ENCODE measurements around the gene CD82.

CD82 gene

DNA sequence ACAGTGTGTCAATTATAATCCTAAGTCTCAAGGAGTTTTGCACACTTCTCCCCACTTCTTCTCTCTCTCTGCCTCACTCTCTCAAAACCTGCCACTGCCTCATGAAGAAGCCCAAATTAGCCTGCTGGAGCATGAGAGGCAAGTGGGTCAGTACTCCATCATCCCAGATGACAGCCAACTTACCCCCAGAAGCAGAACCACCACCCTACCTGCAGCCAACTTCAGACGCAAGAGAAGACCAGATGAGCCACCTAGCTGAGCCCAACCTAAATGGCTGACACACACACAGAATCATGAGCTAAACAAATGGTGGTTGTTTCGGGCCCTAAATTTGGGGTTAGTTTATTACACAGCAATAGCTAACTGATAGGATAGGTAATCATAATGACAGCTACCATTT, 61.2 kb downstream of the CD82 start:
- Histone ChIP-seq H3K27me3 (no peaks in the 10 kb centered on the region), H3K36me3 (peaks cover 5% of the 10 kb centered on the region)
- TF ChIP-seq, protein P1, sequence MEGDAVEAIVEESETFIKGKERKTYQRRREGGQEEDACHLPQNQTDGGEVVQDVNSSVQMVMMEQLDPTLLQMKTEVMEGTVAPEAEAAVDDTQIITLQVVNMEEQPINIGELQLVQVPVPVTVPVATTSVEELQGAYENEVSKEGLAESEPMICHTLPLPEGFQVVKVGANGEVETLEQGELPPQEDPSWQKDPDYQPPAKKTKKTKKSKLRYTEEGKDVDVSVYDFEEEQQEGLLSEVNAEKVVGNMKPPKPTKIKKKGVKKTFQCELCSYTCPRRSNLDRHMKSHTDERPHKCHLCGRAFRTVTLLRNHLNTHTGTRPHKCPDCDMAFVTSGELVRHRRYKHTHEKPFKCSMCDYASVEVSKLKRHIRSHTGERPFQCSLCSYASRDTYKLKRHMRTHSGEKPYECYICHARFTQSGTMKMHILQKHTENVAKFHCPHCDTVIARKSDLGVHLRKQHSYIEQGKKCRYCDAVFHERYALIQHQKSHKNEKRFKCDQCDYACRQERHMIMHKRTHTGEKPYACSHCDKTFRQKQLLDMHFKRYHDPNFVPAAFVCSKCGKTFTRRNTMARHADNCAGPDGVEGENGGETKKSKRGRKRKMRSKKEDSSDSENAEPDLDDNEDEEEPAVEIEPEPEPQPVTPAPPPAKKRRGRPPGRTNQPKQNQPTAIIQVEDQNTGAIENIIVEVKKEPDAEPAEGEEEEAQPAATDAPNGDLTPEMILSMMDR (IDR thresholded peaks at IDR 0.05): no peak

DNA sequence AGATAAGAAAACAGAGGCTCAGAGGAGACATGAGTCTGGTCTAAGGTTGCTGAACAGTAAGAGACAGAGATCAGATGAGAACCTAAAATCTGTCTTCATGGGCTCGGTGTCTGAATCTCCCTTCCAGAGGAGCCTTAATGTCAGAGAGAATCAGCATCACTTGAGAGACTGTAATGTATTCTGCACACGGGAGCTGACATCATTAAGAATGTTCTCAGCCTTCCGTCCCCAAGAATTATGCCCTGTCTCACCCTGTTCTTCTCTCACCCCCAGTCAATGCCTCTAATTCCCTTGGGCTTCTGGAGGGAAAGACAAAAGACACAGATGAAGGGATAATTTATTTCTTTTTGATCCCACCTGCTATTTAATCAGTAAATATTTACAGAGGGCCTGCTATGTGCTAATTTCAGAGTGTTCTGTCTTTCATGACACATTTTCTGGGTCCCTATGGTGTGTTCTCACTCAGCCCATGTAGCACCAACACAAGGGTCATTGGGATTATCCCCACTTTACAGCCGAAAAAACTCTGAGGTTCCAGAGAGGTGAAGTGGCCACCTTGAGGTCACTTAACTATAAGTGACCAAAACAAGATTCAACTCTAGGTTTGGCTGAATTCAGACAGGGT, 61.8 kb downstream of the CD82 start:
- no peak overlapping the region for H3K27ac ChIP-seq
- TF ChIP-seq, protein P1 (IDR thresholded peaks at IDR 0.05): no peak

More for the DNA sequence above, 61.2 kb downstream of the CD82 start:
- H3K9me3 ChIP-seq: no peaks in the 10 kb centered on the region
- no peak overlapping the region for H3K4me3 ChIP-seq (ENCODE audit: low read depth in 1 of 2, low read length in 1 of 2)
- peak overlapping the region; percentile 35 for H3K27ac ChIP-seq
- peaks cover 66 to 68% of the 10 kb centered on the region in 2 experiments for H3K4me1 ChIP-seq (ENCODE audit: control insufficient read depth in 1 of 2, insufficient read depth in 1 of 2, low read depth in 1 of 2, low read length in 1 of 2)

DNA sequence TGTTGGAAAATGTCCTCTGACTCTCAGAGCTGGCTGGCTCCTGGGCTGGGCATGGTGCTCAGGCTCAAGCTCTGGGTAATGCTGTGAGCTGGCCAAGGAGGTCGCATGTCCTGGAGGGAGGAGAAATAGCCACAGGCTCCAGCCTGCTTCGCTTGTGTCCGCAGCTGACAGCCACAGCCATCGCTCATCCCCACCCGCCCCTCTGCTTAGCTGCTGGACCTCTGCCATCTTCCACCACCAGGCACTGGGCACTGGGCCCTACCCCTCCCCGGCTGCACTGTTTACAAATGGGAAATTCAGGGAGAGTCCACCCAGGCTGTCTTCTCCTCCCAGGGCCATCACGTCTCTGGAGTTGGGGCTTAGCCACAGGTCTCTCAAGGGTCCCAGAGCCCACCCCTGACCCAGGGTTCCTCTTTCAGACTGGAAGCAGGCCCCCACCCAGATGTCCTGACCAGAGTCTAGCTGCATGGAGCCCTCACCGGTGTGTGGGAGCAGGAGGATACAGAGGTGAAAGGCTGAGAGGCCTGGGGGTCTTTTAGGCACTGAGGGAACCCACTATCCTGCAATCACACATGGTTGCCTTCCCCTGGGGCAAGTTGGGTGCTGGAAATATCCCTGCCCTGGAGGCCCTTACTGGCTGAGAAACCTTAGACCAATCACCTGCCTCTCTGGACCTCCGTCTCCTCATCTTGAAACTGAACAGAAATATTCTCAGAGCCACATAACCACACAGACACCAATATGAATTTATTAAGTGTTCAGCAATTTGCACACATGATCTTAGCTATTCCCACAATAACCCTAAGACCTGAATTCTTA, 62.7 kb downstream of the CD82 start:
- Histone ChIP-seq H3K4me3 (ENCODE audit: low read depth in 1 of 2, low read length in 1 of 2) (no peak overlapping the region), H3K27me3 (no peaks in the 10 kb centered on the region), H3K36me3 (no peaks in the 10 kb centered on the region), H3K27ac (no peak overlapping the region), H3K4me1 (ENCODE audit: control insufficient read depth in 1 of 2, insufficient read depth in 1 of 2, low read depth in 1 of 2, low read length in 1 of 2) (peaks cover 53 to 56% of the 10 kb centered on the region in 2 experiments), H3K9me3 (no peaks in the 10 kb centered on the region)
- TF ChIP-seq, protein P1 (IDR thresholded peaks at IDR 0.05): no peak

More for the DNA sequence above, 61.8 kb downstream of the CD82 start:
- no peaks in the 10 kb centered on the region for H3K9me3 ChIP-seq
- H3K4me3 ChIP-seq (ENCODE audit: low read depth in 1 of 2, low read length in 1 of 2): no peak overlapping the region
- no peaks in the 10 kb centered on the region for H3K27me3 ChIP-seq
- peaks cover 1% of the 10 kb centered on the region for H3K36me3 ChIP-seq
- peaks cover 60 to 62% of the 10 kb centered on the region in 2 experiments for H3K4me1 ChIP-seq (ENCODE audit: control insufficient read depth in 1 of 2, insufficient read depth in 1 of 2, low read depth in 1 of 2, low read length in 1 of 2)

DNA sequence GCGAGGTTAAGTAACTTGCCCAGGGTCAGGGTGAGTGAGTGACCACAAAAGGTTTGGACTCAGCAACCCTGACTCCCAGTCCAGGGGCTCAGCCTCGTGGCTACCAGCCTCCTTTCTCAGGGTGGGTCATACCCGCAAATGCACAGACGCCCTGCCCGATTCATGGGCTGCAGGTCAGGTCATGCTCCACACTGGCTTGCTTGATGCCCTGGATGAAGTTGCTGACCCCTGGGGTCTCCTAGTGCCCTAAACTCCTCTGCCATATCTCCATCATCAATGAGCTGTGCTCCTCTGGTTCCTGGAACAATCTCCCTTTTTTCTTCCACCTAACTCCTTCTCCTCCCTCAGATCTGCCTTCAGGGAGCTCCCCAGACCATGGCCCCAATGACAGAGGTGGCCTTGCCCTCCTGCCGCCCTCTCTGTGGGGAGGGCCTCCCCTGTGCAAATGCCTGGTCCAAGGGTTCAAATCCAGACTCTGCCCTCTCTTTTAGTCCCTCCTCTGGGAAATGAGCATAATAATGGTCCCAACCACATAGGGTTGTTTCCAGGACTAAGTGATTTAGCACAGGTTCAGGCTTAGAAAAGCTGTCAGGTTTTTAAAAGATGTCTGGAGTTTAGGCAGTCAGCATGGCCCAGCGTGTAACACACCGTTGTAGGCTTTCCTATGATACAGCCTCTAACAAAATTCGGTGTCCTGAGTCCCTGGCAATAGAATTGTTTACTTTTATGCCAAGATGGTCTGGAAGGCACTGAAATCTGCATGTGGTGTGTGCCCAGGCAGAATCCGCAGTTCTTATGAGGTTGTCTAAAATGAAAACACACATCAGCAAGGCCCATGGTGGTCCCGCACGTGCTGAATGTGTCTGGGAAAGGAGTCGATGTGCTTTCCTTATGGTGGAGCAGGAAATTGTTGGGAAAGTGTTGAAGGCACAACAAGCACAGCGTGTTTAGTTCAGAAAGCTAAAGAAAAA, 63.6 kb downstream of the CD82 start:
- Histone ChIP-seq H3K27me3 (no peaks in the 10 kb centered on the region), H3K4me3 (ENCODE audit: low read depth in 1 of 2, low read length in 1 of 2) (no peak overlapping the region), H3K9me3 (no peaks in the 10 kb centered on the region), H3K4me1 (ENCODE audit: control insufficient read depth in 1 of 2, insufficient read depth in 1 of 2, low read depth in 1 of 2, low read length in 1 of 2) (peaks cover 44 to 47% of the 10 kb centered on the region in 2 experiments), H3K36me3 (no peaks in the 10 kb centered on the region), H3K27ac (no peak overlapping the region)
- TF ChIP-seq, protein P1 (IDR thresholded peaks at IDR 0.05): no peak

DNA sequence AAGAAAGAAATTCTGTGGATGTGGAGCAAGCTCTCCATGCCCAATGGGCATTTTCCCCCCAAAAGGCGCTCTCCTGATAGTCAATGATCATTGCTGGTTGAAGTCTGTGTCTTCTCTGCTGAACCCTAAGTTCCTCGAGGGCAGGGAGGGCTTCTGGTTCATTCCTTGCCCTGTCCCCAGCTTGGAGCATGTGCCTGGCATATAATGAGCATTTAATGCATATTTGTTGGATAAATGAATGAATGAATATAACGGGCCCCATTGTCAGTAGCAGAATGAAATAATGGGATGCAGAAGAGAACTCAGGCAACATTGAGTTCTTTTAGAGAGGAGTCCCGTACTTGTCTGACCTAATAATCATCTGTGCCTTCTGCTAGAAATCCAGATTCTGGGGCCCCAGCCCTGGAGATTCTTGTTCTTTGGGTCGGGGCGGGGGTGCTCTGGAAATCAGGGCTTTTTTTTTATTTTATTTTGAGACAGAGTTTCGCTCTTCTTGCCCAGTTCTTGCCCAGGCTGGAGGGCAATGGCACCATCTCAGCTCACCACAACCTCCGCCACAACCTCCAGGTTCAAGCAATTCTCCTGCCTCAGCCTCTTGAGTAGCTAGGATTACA, 64.4 kb downstream of the CD82 start:
- no peaks in the 10 kb centered on the region for H3K36me3 ChIP-seq
- H3K4me1 ChIP-seq (ENCODE audit: control insufficient read depth in 1 of 2, insufficient read depth in 1 of 2, low read depth in 1 of 2, low read length in 1 of 2): peaks cover 36 to 42% of the 10 kb centered on the region in 2 experiments
- H3K27ac ChIP-seq: no peak overlapping the region
- H3K4me3 ChIP-seq (ENCODE audit: low read depth in 1 of 2, low read length in 1 of 2): no peak overlapping the region
- no peaks in the 10 kb centered on the region for H3K27me3 ChIP-seq
- TF ChIP-seq, protein P1 (IDR thresholded peaks at IDR 0.05): no peak
- H3K9me3 ChIP-seq: no peaks in the 10 kb centered on the region
